Activated T-cell treated with anti-CD3 and anti-CD28 coated beads for 1 hour (primary cell): Measurements from ENCODE around the gene MINDY4.

ENCODE experiments used
- DNase-seq: peaks from one replicate; pipeline ENCODE4 v3.0.0-alpha.2; 2020; ENCODE audit warnings: low read depth

Gene MINDY4

GRCh38 chr7:30771174-30771879 lies at the start of gene MINDY4:
TSS of gene MINDY4 (plus strand) at chr7:30771417. CDS start at chr7:30771494, 77 bp downstream.
- peak; percentile 45 for DNase-seq

- no peak for DNase-seq
Observed at GRCh38 chr7:30722187-30722586, 49.0 kb upstream of the MINDY4 start.

- DNase-seq = no peak
Observed at GRCh38 chr7:30722671-30723070, 48.5 kb upstream of the MINDY4 start.

- DNase-seq = no peak
Observed at GRCh38 chr7:30723776-30724175, 47.4 kb upstream of the MINDY4 start.

GRCh38 chr7:30726296-30727006 lies 44.8 kb upstream of the MINDY4 start:
- DNase-seq = no peak

GRCh38 chr7:30727061-30727945 lies 43.9 kb upstream of the MINDY4 start:
- DNase-seq = peak; percentile 37

- no peak for DNase-seq
Observed at GRCh38 chr7:30728591-30729100, 42.6 kb upstream of the MINDY4 start.

- no peak for DNase-seq
Observed at GRCh38 chr7:30729642-30730041, 41.6 kb upstream of the MINDY4 start.

GRCh38 chr7:30730097-30730496 lies 41.1 kb upstream of the MINDY4 start:
- DNase-seq = no peak

- no peak for DNase-seq
Observed at GRCh38 chr7:30730996-30731395, 40.2 kb upstream of the MINDY4 start.

- DNase-seq = no peak
Observed at GRCh38 chr7:30731581-30731980, 39.6 kb upstream of the MINDY4 start.

GRCh38 chr7:30732606-30733005 lies 38.6 kb upstream of the MINDY4 start:
- DNase-seq = no peak

GRCh38 chr7:30733216-30733615 lies 38.0 kb upstream of the MINDY4 start:
- DNase-seq = no peak

- no peak for DNase-seq
Observed at GRCh38 chr7:30733691-30734090, 37.5 kb upstream of the MINDY4 start.

GRCh38 chr7:30734497-30734896 lies 36.7 kb upstream of the MINDY4 start:
- no peak for DNase-seq

GRCh38 chr7:30735631-30736030 lies 35.6 kb upstream of the MINDY4 start:
- DNase-seq = no peak

GRCh38 chr7:30736291-30736690 lies 34.9 kb upstream of the MINDY4 start:
- DNase-seq = no peak

- DNase-seq = no peak
Observed at GRCh38 chr7:30738026-30738915, 32.9 kb upstream of the MINDY4 start.

GRCh38 chr7:30739691-30740090 lies 31.5 kb upstream of the MINDY4 start:
- no peak for DNase-seq

- peak; percentile 72 for DNase-seq
Observed at GRCh38 chr7:30740417-30741181, 30.6 kb upstream of the MINDY4 start.

- DNase-seq = no peak
Observed at GRCh38 chr7:30741289-30741688, 29.9 kb upstream of the MINDY4 start.
